A549 (cell line): ENCODE data around the gene SLC6A14. TPM values are rescaled to one million over a fixed set of nuclear protein-coding genes. Genes with fewer than 3 reads are reported as not detected.

Source experiments
- ATAC-seq, 2 experiments: fragments of 200-7000 bp in 1 of 2; fragments of >200 bp in 1 of 2; cut with Nextera tagmentation in 1 of 2; cut with Tn5 transposase in 1 of 2; 3 replicates each; pipeline versions ENCODE4 v1.8.0 to v1.9.1; 2018 to 2020; ENCODE audit warnings: mild to moderate bottlenecking in 1 of 2, moderate library complexity in 1 of 2
- CTCF ChIA-PET: fragments of 300-600 bp; sonication (Branson Sonifier 250); formaldehyde crosslinking; extraction: SDS; loops from one replicate; lab custom pipeline; 2021; ENCODE audit warnings: antibody characterized with exemption, inconsistent platforms; lab: Yijun Ruan, JAX
- POLR2A ChIA-PET: fragments of 350-600 bp; formaldehyde crosslinking; extraction: SDS; loops from one replicate; lab custom pipeline; 2021; ENCODE audit warnings: antibody characterized with exemption, inconsistent platforms; lab: Yijun Ruan, JAX
- DNase-seq, 2 experiments: peaks; one replicate each; pipeline versions ENCODE4 v3.0.0 to v3.0.0-alpha.2; 2011 to 2016; ENCODE audit warnings: low read depth in 1 of 2, low spot score in 1 of 2
- FAIRE-seq: peaks from 2 replicates; lab custom pipeline; 2011; peaks lifted over from hg19 to GRCh38; lab: Jason Lieb, UNC
- H3K27ac ChIP-seq, 2 experiments: fragments of >200 bp; sonication (Bioruptor Twin); formaldehyde crosslinking; 3 replicates each; pipeline ENCODE4 v1.5.1; 2016 to 2017
- H3K4me1 ChIP-seq: fragments of >200 bp; sonication (Bioruptor Twin); formaldehyde crosslinking; 3 replicates; pipeline ENCODE4 v1.6.1; 2016
- H3K4me2 ChIP-seq: fragments of >200 bp; sonication (Bioruptor Twin); formaldehyde crosslinking; 3 replicates; pipeline ENCODE4 v1.6.1; 2016
- H3K4me3 ChIP-seq: fragments of >200 bp; sonication (Bioruptor Twin); formaldehyde crosslinking; 3 replicates; pipeline ENCODE4 v1.5.1; 2016
- H3K9me3 ChIP-seq: fragments of >200 bp; sonication (Bioruptor Twin); formaldehyde crosslinking; 3 replicates; pipeline ENCODE4 v1.6.1; 2016
- BCL3 ChIP-seq: fragments of >200 bp; sonication (Bioruptor Twin); formaldehyde crosslinking; IDR thresholded peaks from 3 replicates; pipeline ENCODE4 v1.6.1; 2016
- BHLHE40 ChIP-seq: IDR thresholded peaks from 2 replicates; pipeline ENCODE4 v1.6.1; 2012; ENCODE audit warnings: low read depth, low read length, inconsistent platforms
- CBX2 ChIP-seq: fragments of 200-600 bp; sonication (generic); IDR thresholded peaks from 2 replicates; pipeline ENCODE4 v1.6.1; 2016; ENCODE audit warnings: low read depth, mild to moderate bottlenecking, borderline replicate concordance
- CHD2 ChIP-seq: fragments of 150-350 bp; IDR thresholded peaks from 2 replicates; pipeline ENCODE4 v1.6.1; 2014; ENCODE audit warnings: low read length; ENCODE audit not compliant: partially characterized antibody
- CTCF ChIP-seq: fragments of >200 bp; sonication (Bioruptor Twin); formaldehyde crosslinking; IDR thresholded peaks from 3 replicates; pipeline ENCODE4 v1.5.1; 2016
- EP300 ChIP-seq, 2 experiments: fragments of >200 bp; sonication (Bioruptor Twin); formaldehyde crosslinking; IDR thresholded peaks; 2 replicates in 1 of 2; 3 replicates in 1 of 2; pipeline ENCODE4 v1.6.1; 2016 to 2017
- FOSL2 ChIP-seq, 2 experiments: fragments of 450-650 bp in 1 of 2; fragments of >200 bp in 1 of 2; sonication (Bioruptor Twin) in 1 of 2; formaldehyde crosslinking; IDR thresholded peaks; 2 replicates each; pipeline versions ENCODE4 v1.5.0 to v1.6.1; 2016 to 2020; ENCODE audit warnings: mild to moderate bottlenecking in 1 of 2, moderate library complexity in 1 of 2
- GATA3 ChIP-seq: IDR thresholded peaks from 2 replicates; pipeline ENCODE4 v1.6.1; 2012; ENCODE audit warnings: borderline replicate concordance
- HES2 ChIP-seq: fragments of >200 bp; sonication (Bioruptor Twin); formaldehyde crosslinking; IDR thresholded peaks from 2 replicates; pipeline ENCODE4 v1.6.1; 2016
- HOXA7 ChIP-seq: fragments of 250-450 bp; sonication (Bioruptor Pico); IDR thresholded peaks from 2 replicates; pipeline ENCODE4 v1.5.0; 2020; ENCODE audit warnings: mild to moderate bottlenecking, moderate library complexity
- HOXB13 ChIP-seq: fragments of 250-450 bp; sonication (Bioruptor Pico); IDR thresholded peaks from 2 replicates; pipeline ENCODE4 v1.5.0; 2020; ENCODE audit warnings: low read depth, mild to moderate bottlenecking, moderate library complexity
- HOXB5 ChIP-seq: fragments of 250-450 bp; sonication (Bioruptor Pico); IDR thresholded peaks from 2 replicates; pipeline ENCODE4 v1.5.0; 2020; ENCODE audit warnings: mild to moderate bottlenecking, moderate library complexity
- JUN ChIP-seq, 2 experiments: fragments of >200 bp; sonication (Bioruptor Twin); formaldehyde crosslinking; IDR thresholded peaks; 2 replicates in 1 of 2; 3 replicates in 1 of 2; pipeline ENCODE4 v1.6.1; 2016 to 2017
- MAFK ChIP-seq: fragments of 450-650 bp; IDR thresholded peaks from 2 replicates; pipeline ENCODE4 v1.6.1; 2014; ENCODE audit not compliant: partially characterized antibody
- MAX ChIP-seq: IDR thresholded peaks from 2 replicates; pipeline ENCODE4 v1.6.1; 2012
- MAZ ChIP-seq: fragments of 150-350 bp; IDR thresholded peaks from 2 replicates; pipeline ENCODE4 v1.6.1; 2014; ENCODE audit warnings: antibody characterized with exemption, low read depth, low read length, borderline replicate concordance
- NPAS2 ChIP-seq: fragments of 250-450 bp; sonication (Bioruptor Pico); IDR thresholded peaks from 2 replicates; pipeline ENCODE4 v1.8.0; 2022; ENCODE audit warnings: mild to moderate bottlenecking, moderate library complexity, borderline replicate concordance
- POLR2A ChIP-seq: IDR thresholded peaks from 2 replicates; pipeline ENCODE4 v1.6.1; 2012; ENCODE audit warnings: mild to moderate bottlenecking, low read length
- RAD21 ChIP-seq, 2 experiments: fragments of >200 bp in 1 of 2; sonication (Bioruptor Twin) in 1 of 2; formaldehyde crosslinking in 1 of 2; IDR thresholded peaks in 1 of 2; conservative IDR thresholded peaks in 1 of 2; 2 replicates in 1 of 2; 3 replicates in 1 of 2; pipeline ENCODE4 v1.6.1; 2012 to 2018; ENCODE audit warnings: inconsistent platforms in 1 of 2
- RFX5 ChIP-seq: fragments of 450-650 bp; IDR thresholded peaks from 2 replicates; pipeline ENCODE4 v1.7.1; 2014; ENCODE audit warnings: antibody characterized with exemption, mild to moderate bottlenecking, moderate library complexity
- SMC3 ChIP-seq: fragments of >200 bp; sonication (Bioruptor Twin); formaldehyde crosslinking; IDR thresholded peaks from 3 replicates; pipeline ENCODE4 v1.6.1; 2018; ENCODE audit warnings: inconsistent platforms
- SREBF2 ChIP-seq: fragments of 450-650 bp; IDR thresholded peaks from 2 replicates; pipeline ENCODE4 v1.6.1; 2014; ENCODE audit warnings: mild to moderate bottlenecking, moderate library complexity
- TFCP2L1 ChIP-seq: fragments of 250-450 bp; sonication (Bioruptor Pico); IDR thresholded peaks from 2 replicates; pipeline ENCODE4 v1.5.0; 2021; ENCODE audit warnings: mild to moderate bottlenecking
- USF2 ChIP-seq: fragments of 450-650 bp; IDR thresholded peaks from 2 replicates; pipeline ENCODE4 v1.6.1; 2014; ENCODE audit warnings: antibody characterized with exemption
- ZNF302 ChIP-seq: fragments of 250-450 bp; sonication (Bioruptor Pico); IDR thresholded peaks from 2 replicates; pipeline ENCODE4 v1.9.0; 2021; ENCODE audit warnings: inconsistent platforms, mild to moderate bottlenecking, moderate library complexity
- ZSCAN20 ChIP-seq: fragments of 250-450 bp; sonication (Bioruptor Pico); IDR thresholded peaks from 2 replicates; pipeline ENCODE4 v1.8.0; 2022; ENCODE audit warnings: mild to moderate bottlenecking, moderate library complexity
- WGBS: methylation state at CpG from one replicate; pipeline ENCODE4 v1.1.6; 2017; ENCODE audit errors: missing lambda C conversion rate; 5-methylcytosine and 5-hydroxymethylcytosine counted together
- polyA plus RNA-seq, 4 experiments: library from polyadenylated mRNA; depleted of rRNA in 3 of 4; stranded (reverse); fragments of >200 nt; fragmentation: RNase III in 1 of 4; extraction: RNeasy Plus Mini Kit Qiagen cat#74134 plus additional on column Dnase treatment in 1 of 4; gene quantifications; 2 replicates in 3 of 4; 3 replicates in 1 of 4; pipeline ENCODE4 v1.2.3, GENCODE V29; 2011 to 2017

The SLC6A14 gene
- polyA plus RNA-seq, 2 of the 4 experiments (the other 2 are of a cell fraction): 0.26 TPM; not detected in 1

- DNase-seq (no peak), ATAC-seq (no peak), FAIRE-seq (no peak)
- Histone ChIP-seq H3K4me2 (no peak overlapping the region), H3K4me3 (no peak overlapping the region), H3K4me1 (no peaks in the 10 kb centered on the region), H3K9me3 (no peaks in the 10 kb centered on the region), H3K27ac (no peak overlapping the region)
- POLR2A ChIA-PET: no interaction called here
- WGBS: 25% methylated on average over 2 of the region's 2 CpGs
- TF ChIP-seq MAFK (peak; percentile 38), NPAS2 (no peak), FOSL2 (IDR thresholded peaks at IDR 0.05) (no peak), FOSL2 (CRISPR knock-in tag; IDR thresholded peaks at IDR 0.05) (no peak)
- CTCF ChIA-PET: no interaction called here
These were observed 43.7 kb downstream of the SLC6A14 start for GRCh38 chrX:116480059-116480458.

GRCh38 chrX:116490104-116490503 is 53.7 kb downstream of the SLC6A14 start:
- DNase-seq: peak in 1 of 2 experiments; percentile 1
- H3K27ac ChIP-seq: no peak overlapping the region
- TF ChIP-seq BCL3 (no peak), TFCP2L1 (CRISPR knock-in tag) (no peak), EP300 (IDR thresholded peaks at IDR 0.05) (no peak), SMC3 (peak; percentile 22; the same call in 1 of the 3 replicates), BHLHE40 (no peak), RFX5 (no peak), RAD21 (conservative IDR thresholded peaks at IDR 0.05 in 1 of 2, IDR thresholded peaks at IDR 0.05 in 1 of 2) (peak; percentile 41 to 55; a peak in 3 of 5 replicates), HOXB5 (CRISPR knock-in tag) (no peak), CTCF (peak; percentile 44; the same call in 1 of the 3 replicates), GATA3 (no peak)
- no peak overlapping the region for H3K4me2 ChIP-seq
- H3K4me1 ChIP-seq: no peaks in the 10 kb centered on the region
- ATAC-seq: no peak
- H3K9me3 ChIP-seq: no peaks in the 10 kb centered on the region
- H3K4me3 ChIP-seq: no peak overlapping the region
- ChIA-PET POLR2A (no interaction called here), CTCF (interaction anchor here (0.8 to 1.4 kb wide), 4 partner anchors 9 to 1253 kb away, joined by 3 to 6 read pairs (median 3); no protein-coding TSS in a partner anchor)
- peak; percentile 79 for FAIRE-seq

- Histone ChIP-seq H3K4me1 (no peaks in the 10 kb centered on the region), H3K9me3 (no peaks in the 10 kb centered on the region), H3K4me2 (no peak overlapping the region), H3K27ac (no peak overlapping the region), H3K4me3 (no peak overlapping the region)
- ChIA-PET POLR2A (no interaction called here), CTCF (no interaction called here)
- ATAC-seq: no peak
- TF ChIP-seq RAD21 (conservative IDR thresholded peaks at IDR 0.05 in 1 of 2, IDR thresholded peaks at IDR 0.05 in 1 of 2) (no peak), EP300 (IDR thresholded peaks at IDR 0.05) (no peak), BCL3 (no peak), HES2 (no peak), FOSL2 (IDR thresholded peaks at IDR 0.05) (no peak), FOSL2 (CRISPR knock-in tag; IDR thresholded peaks at IDR 0.05) (no peak), ZSCAN20 (no peak), RFX5 (no peak), ZNF302 (CRISPR knock-in tag) (no peak), SREBF2 (no peak), HOXB13 (CRISPR knock-in tag) (no peak), POLR2A (no peak), MAZ (no peak), MAFK (no peak), SMC3 (no peak), CHD2 (no peak), CBX2 (no peak), JUN (IDR thresholded peaks at IDR 0.05) (no peak), USF2 (no peak), MAX (no peak), HOXA7 (CRISPR knock-in tag) (no peak)
- no peak for DNase-seq
- peak; percentile 90 for FAIRE-seq
- 60% methylated on average over 2 of the region's 2 CpGs for WGBS
These were observed 56.9 kb downstream of the SLC6A14 start for GRCh38 chrX:116493271-116493670.
